NT2/D1 (cell line): ENCODE results near the gene PHC2.

ENCODE experiments used
- SUZ12 ChIP-seq: IDR thresholded peaks from 2 replicates; pipeline ENCODE4 v1.6.1; 2011; ENCODE audit not compliant: insufficient read length, insufficient read depth; ENCODE audit errors: extremely low read depth
- YY1 ChIP-seq: IDR thresholded peaks from 2 replicates; pipeline ENCODE4 v1.6.1; 2011; ENCODE audit not compliant: insufficient read length, insufficient read depth

GRCh38 chr1:33426916-33427315, 4.0 kb downstream of the PHC2 start:
- no peak for TF ChIP-seq SUZ12
- no peak for TF ChIP-seq YY1
